ACC112 (cell line): ENCODE results near the gene RNF26.
A peak's percentile ranks its signal among the peaks of the same experiment; 100 is the strongest.

Experiments
- H2AFZ ChIP-seq: fragments of 200-600 bp; sonication (generic); one replicate; pipeline ENCODE4 v1.6.0; 2017; ENCODE audit warnings: antibody characterized with exemption, low read length; ENCODE audit not compliant: unreplicated experiment
- H3K27ac ChIP-seq: fragments of 200-600 bp; sonication (generic); 2 replicates; pipeline ENCODE4 v1.5.1; 2014; ENCODE audit warnings: low read depth, mild to moderate bottlenecking, antibody characterized with exemption, low read length, moderate library complexity
- H3K27me3 ChIP-seq: fragments of 200-600 bp; sonication (generic); 2 replicates; pipeline ENCODE4 v1.6.1; 2014; ENCODE audit warnings: mild to moderate bottlenecking, antibody characterized with exemption, low read length, moderate library complexity, mixed read lengths; ENCODE audit not compliant: insufficient read depth
- H3K36me3 ChIP-seq: fragments of 200-600 bp; sonication (generic); 2 replicates; pipeline ENCODE4 v1.6.1; 2016; ENCODE audit warnings: mild to moderate bottlenecking, antibody characterized with exemption, low read length, moderate library complexity, mixed read lengths; ENCODE audit not compliant: insufficient read depth
- H3K4me1 ChIP-seq: fragments of 200-600 bp; sonication (generic); one replicate; pipeline ENCODE4 v1.6.1; 2016; ENCODE audit warnings: low read length, mixed read lengths; ENCODE audit not compliant: insufficient read depth, unreplicated experiment, control insufficient read depth
- H3K4me3 ChIP-seq: fragments of 200-600 bp; sonication (generic); 2 replicates; pipeline ENCODE4 v1.5.1; 2014; ENCODE audit warnings: mild to moderate bottlenecking, low read depth, low read length
- H3K79me2 ChIP-seq: fragments of 200-600 bp; sonication (generic); one replicate; pipeline ENCODE4 v1.6.0; 2016; ENCODE audit warnings: low read length; ENCODE audit not compliant: control insufficient read depth, unreplicated experiment, insufficient read depth

The RNF26 gene

GRCh38 chr11:119344291-119345010 lies 10.1 kb downstream of the RNF26 start:
- H3K27me3 ChIP-seq = peaks cover 21% of the 10 kb centered on the region
- H3K4me3 ChIP-seq = no peak overlapping the region
- no peak overlapping the region for H3K27ac ChIP-seq
- H2AFZ ChIP-seq = no peak overlapping the region
- H3K4me1 ChIP-seq = no peaks in the 10 kb centered on the region
- H3K79me2 ChIP-seq = no peaks in the 10 kb centered on the region
- H3K36me3 ChIP-seq = no peaks in the 10 kb centered on the region

GRCh38 chr11:119345685-119346084 lies 11.4 kb downstream of the RNF26 start:
- Histone ChIP-seq H2AFZ (no peak overlapping the region), H3K79me2 (no peaks in the 10 kb centered on the region), H3K27me3 (peaks cover 19% of the 10 kb centered on the region)

GRCh38 chr11:119346605-119347004 lies 12.3 kb downstream of the RNF26 start, which contains the start of gene MFRP:
TSS of gene MFRP (minus strand) at chr11:119346705. CDS start at chr11:119346513, 192 bp downstream.
- no peak within 1 kb of the TSS for H2AFZ ChIP-seq
- H3K27me3 ChIP-seq = peaks cover 12% of the 10 kb centered on the region
- H3K27ac ChIP-seq = no peak within 1 kb of the TSS
- no peaks in the 10 kb centered on the region for H3K36me3 ChIP-seq
- no peak within 1 kb of the TSS for H3K4me3 ChIP-seq
- no peaks in the 10 kb centered on the region for H3K4me1 ChIP-seq
- H3K79me2 ChIP-seq = no peaks in the 10 kb centered on the region

More at GRCh38 chr11:119345685-119346084, 11.4 kb downstream of the RNF26 start:
- Histone ChIP-seq H3K4me1 (no peaks in the 10 kb centered on the region), H3K36me3 (no peaks in the 10 kb centered on the region), H3K27ac (no peak overlapping the region), H3K4me3 (no peak overlapping the region)

- Histone ChIP-seq H2AFZ (no peak overlapping the region), H3K4me3 (no peak overlapping the region), H3K79me2 (no peaks in the 10 kb centered on the region), H3K4me1 (no peaks in the 10 kb centered on the region), H3K27ac (no peak overlapping the region), H3K27me3 (peaks cover 11% of the 10 kb centered on the region), H3K36me3 (no peaks in the 10 kb centered on the region)
Observed at GRCh38 chr11:119347242-119347641, 12.9 kb downstream of the RNF26 start.

- Histone ChIP-seq H3K27ac (no peak overlapping the region), H3K36me3 (no peaks in the 10 kb centered on the region), H2AFZ (no peak overlapping the region), H3K4me3 (no peak overlapping the region), H3K4me1 (no peaks in the 10 kb centered on the region), H3K79me2 (no peaks in the 10 kb centered on the region), H3K27me3 (peaks cover 13% of the 10 kb centered on the region)
Observed at GRCh38 chr11:119347940-119348605, 13.7 kb downstream of the RNF26 start.

GRCh38 chr11:119350302-119350701 lies 16.0 kb downstream of the RNF26 start:
- H3K27ac ChIP-seq = no peak overlapping the region
- no peak overlapping the region for H2AFZ ChIP-seq
- no peak overlapping the region for H3K4me3 ChIP-seq
- H3K4me1 ChIP-seq = no peaks in the 10 kb centered on the region
- H3K27me3 ChIP-seq = peaks cover 16% of the 10 kb centered on the region
- no peaks in the 10 kb centered on the region for H3K79me2 ChIP-seq
- no peaks in the 10 kb centered on the region for H3K36me3 ChIP-seq

GRCh38 chr11:119351232-119351631 lies 16.9 kb downstream of the RNF26 start:
- Histone ChIP-seq H3K4me3 (no peak overlapping the region), H3K27me3 (peaks cover 15% of the 10 kb centered on the region), H3K36me3 (no peaks in the 10 kb centered on the region), H3K4me1 (no peaks in the 10 kb centered on the region), H3K27ac (no peak overlapping the region), H3K79me2 (no peaks in the 10 kb centered on the region), H2AFZ (no peak overlapping the region)

- H3K79me2 ChIP-seq = no peaks in the 10 kb centered on the region
- H2AFZ ChIP-seq = no peak overlapping the region
- peaks cover 22% of the 10 kb centered on the region for H3K27me3 ChIP-seq
- no peaks in the 10 kb centered on the region for H3K36me3 ChIP-seq
- H3K4me3 ChIP-seq = no peak overlapping the region
- H3K4me1 ChIP-seq = no peaks in the 10 kb centered on the region
- H3K27ac ChIP-seq = no peak overlapping the region
Observed at GRCh38 chr11:119352857-119353260, 18.5 kb downstream of the RNF26 start.

- H3K79me2 ChIP-seq = no peaks in the 10 kb centered on the region
- no peak overlapping the region for H2AFZ ChIP-seq
- H3K4me3 ChIP-seq = no peak overlapping the region
- H3K36me3 ChIP-seq = no peaks in the 10 kb centered on the region
- no peak overlapping the region for H3K27ac ChIP-seq
- peaks cover 23% of the 10 kb centered on the region for H3K27me3 ChIP-seq
- peaks cover 5% of the 10 kb centered on the region for H3K4me1 ChIP-seq
Observed at GRCh38 chr11:119355091-119355843, 20.9 kb downstream of the RNF26 start.

GRCh38 chr11:119356349-119357031 lies 22.2 kb downstream of the RNF26 start:
- H3K27me3 ChIP-seq = peaks cover 23% of the 10 kb centered on the region
- peak overlapping the region; percentile 71 for H2AFZ ChIP-seq
- no peaks in the 10 kb centered on the region for H3K36me3 ChIP-seq
- peaks cover 14% of the 10 kb centered on the region for H3K4me1 ChIP-seq
- no peak overlapping the region for H3K27ac ChIP-seq
- H3K79me2 ChIP-seq = no peaks in the 10 kb centered on the region
- H3K4me3 ChIP-seq = peak overlapping the region; percentile 71
